ENCODE results near the gene PTCD1.
A peak's percentile ranks its signal among the peaks of the same experiment; 100 is the strongest.
"Not testable (repeated sequence)": the region's sequence is repeated elsewhere in the genome, so short reads cannot be mapped to it uniquely, and the experiment has no call there.

PTCD1 gene

GRCh38 chr7:99392659-99393354 lies 45.8 kb downstream of the PTCD1 start:
- no peak overlapping the region; the same call in 1 of the 2 replicates for H3K4me3 ChIP-seq (ENCODE audit: low read length)
- no peak for TF ChIP-seq ZNF274 (IDR thresholded peaks at IDR 0.05; ENCODE audit: low read depth, low read length)

- no peak for TF ChIP-seq ZNF274 (IDR thresholded peaks at IDR 0.05; ENCODE audit: low read depth, low read length)
- H3K4me3 ChIP-seq (ENCODE audit: low read length), result no peak overlapping the region
Measured at GRCh38 chr7:99392046-99392445, 46.6 kb downstream of the PTCD1 start.

GRCh38 chr7:99390941-99391602 lies 47.5 kb downstream of the PTCD1 start:
- H3K4me3 ChIP-seq (ENCODE audit: low read length), result no peak overlapping the region
- no peak for TF ChIP-seq ZNF274 (IDR thresholded peaks at IDR 0.05; ENCODE audit: low read depth, low read length)

GRCh38 chr7:99389772-99390171 lies 48.8 kb downstream of the PTCD1 start:
- no peak overlapping the region for H3K4me3 ChIP-seq (ENCODE audit: low read length)
- TF ChIP-seq ZNF274 (IDR thresholded peaks at IDR 0.05; ENCODE audit: low read depth, low read length), result no peak

GRCh38 chr7:99387912-99388311 lies 50.7 kb downstream of the PTCD1 start:
- no peak for TF ChIP-seq ZNF274 (IDR thresholded peaks at IDR 0.05; ENCODE audit: low read depth, low read length)
- no peak overlapping the region for H3K4me3 ChIP-seq (ENCODE audit: low read length)

GRCh38 chr7:99387239-99387635 lies 51.4 kb downstream of the PTCD1 start:
- H3K4me3 ChIP-seq (ENCODE audit: low read length), result not testable (repeated sequence)

- TF ChIP-seq ZNF274 (IDR thresholded peaks at IDR 0.05; ENCODE audit: low read depth, low read length), result no peak
- no peak overlapping the region for H3K4me3 ChIP-seq (ENCODE audit: low read length)
Measured at GRCh38 chr7:99386584-99387238, 51.9 kb downstream of the PTCD1 start.

GRCh38 chr7:99385564-99385963 lies 53.0 kb downstream of the PTCD1 start:
- no peak overlapping the region for H3K4me3 ChIP-seq (ENCODE audit: low read length)
- no peak for TF ChIP-seq ZNF274 (IDR thresholded peaks at IDR 0.05; ENCODE audit: low read depth, low read length)

GRCh38 chr7:99384523-99384922 lies 54.1 kb downstream of the PTCD1 start:
- H3K4me3 ChIP-seq (ENCODE audit: low read length), result no peak overlapping the region
- no peak for TF ChIP-seq ZNF274 (IDR thresholded peaks at IDR 0.05; ENCODE audit: low read depth, low read length)

GRCh38 chr7:99383791-99384370 lies 54.7 kb downstream of the PTCD1 start:
- TF ChIP-seq ZNF274 (IDR thresholded peaks at IDR 0.05; ENCODE audit: low read depth, low read length), result no peak
- no peak overlapping the region for H3K4me3 ChIP-seq (ENCODE audit: low read length)

- no peak for TF ChIP-seq ZNF274 (IDR thresholded peaks at IDR 0.05; ENCODE audit: low read depth, low read length)
- H3K4me3 ChIP-seq (ENCODE audit: low read length), result no peak overlapping the region
Measured at GRCh38 chr7:99383203-99383602, 55.4 kb downstream of the PTCD1 start.

GRCh38 chr7:99381664-99382075 lies 56.9 kb downstream of the PTCD1 start:
- no peak for TF ChIP-seq ZNF274 (IDR thresholded peaks at IDR 0.05; ENCODE audit: low read depth, low read length)
- no peak overlapping the region; the same call in 1 of the 2 replicates for H3K4me3 ChIP-seq (ENCODE audit: low read length)

GRCh38 chr7:99380823-99381663 lies 57.6 kb downstream of the PTCD1 start:
- peak overlapping the region; percentile 33; the same call in 1 of the 2 replicates for H3K4me3 ChIP-seq (ENCODE audit: low read length)
- TF ChIP-seq ZNF274 (IDR thresholded peaks at IDR 0.05; ENCODE audit: low read depth, low read length), result no peak

Measured in GM08714 (cell line).